ENCODE results near the gene EXOSC9. TPM values are rescaled to one million over a fixed set of nuclear protein-coding genes. Genes with fewer than 3 reads are reported as not detected.

The EXOSC9 gene
- total and polyA plus RNA-seq, 8 donors = 6.3 to 15.9 (median 7.8) TPM

DNA sequence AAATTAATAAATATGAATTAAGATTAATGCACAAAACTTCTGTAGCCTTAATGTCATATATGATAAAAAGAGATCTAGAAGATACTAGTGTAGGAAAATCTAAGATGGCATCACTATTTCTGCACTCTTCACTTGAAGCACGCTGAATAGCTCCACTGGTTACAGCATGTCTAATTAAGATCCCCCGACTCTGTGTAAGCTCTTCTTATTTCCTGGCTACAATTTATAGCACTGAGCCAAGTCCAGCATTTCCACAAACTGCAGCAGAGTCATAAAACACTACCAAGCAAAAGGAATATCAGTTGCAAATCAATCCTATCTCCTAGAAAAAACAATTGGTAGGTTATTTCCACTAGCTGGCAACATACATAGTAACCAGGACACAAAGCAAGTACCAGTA lies 23.8 kb downstream of the EXOSC9 start:
- FAIRE-seq (no peak), DNase-seq (no peak), ATAC-seq (no peak)
- Histone ChIP-seq H3K36me3 (peaks cover 0 to 6% (median 0%) of the 10 kb centered on the region in 3 donors), H3K4me1 (peaks cover 0 to 8% (median 0%) of the 10 kb centered on the region in 3 donors), H3K9me3 (no peaks in the 10 kb centered on the region), H3K4me3 (no peak overlapping the region), H3K27me3 (no peaks in the 10 kb centered on the region), H3K27ac (no peak overlapping the region)
- WGBS, 2 donors = 71 to 77% methylated on average over 2 of the region's 2 CpGs
- TF ChIP-seq, protein P1, sequence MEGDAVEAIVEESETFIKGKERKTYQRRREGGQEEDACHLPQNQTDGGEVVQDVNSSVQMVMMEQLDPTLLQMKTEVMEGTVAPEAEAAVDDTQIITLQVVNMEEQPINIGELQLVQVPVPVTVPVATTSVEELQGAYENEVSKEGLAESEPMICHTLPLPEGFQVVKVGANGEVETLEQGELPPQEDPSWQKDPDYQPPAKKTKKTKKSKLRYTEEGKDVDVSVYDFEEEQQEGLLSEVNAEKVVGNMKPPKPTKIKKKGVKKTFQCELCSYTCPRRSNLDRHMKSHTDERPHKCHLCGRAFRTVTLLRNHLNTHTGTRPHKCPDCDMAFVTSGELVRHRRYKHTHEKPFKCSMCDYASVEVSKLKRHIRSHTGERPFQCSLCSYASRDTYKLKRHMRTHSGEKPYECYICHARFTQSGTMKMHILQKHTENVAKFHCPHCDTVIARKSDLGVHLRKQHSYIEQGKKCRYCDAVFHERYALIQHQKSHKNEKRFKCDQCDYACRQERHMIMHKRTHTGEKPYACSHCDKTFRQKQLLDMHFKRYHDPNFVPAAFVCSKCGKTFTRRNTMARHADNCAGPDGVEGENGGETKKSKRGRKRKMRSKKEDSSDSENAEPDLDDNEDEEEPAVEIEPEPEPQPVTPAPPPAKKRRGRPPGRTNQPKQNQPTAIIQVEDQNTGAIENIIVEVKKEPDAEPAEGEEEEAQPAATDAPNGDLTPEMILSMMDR (IDR thresholded peaks at IDR 0.05) = no peak
- intact Hi-C loops (cut with DNase I) = no loop called here

DNA sequence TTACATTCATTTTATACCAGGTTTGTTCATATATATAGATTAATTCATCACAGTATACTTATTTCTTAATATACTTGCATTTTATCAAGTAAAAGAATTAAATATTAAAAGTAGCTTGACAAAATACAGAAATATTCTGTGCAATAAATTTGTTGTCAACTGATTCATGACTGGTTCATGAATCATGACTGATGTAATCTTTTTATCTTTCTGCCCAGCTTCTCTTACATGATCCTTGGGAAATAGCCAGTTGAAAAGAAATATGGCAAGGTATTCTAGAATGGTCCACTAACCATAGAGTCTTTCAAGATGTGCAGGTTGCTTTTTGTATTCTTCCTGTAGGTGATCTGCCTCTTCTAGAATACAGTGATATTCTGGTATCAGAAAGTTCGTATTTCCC lies 26.7 kb downstream of the EXOSC9 start:
- no peak for ATAC-seq
- H3K27me3 ChIP-seq = no peaks in the 10 kb centered on the region
- H3K9me3 ChIP-seq = no peaks in the 10 kb centered on the region
- no peak for DNase-seq
- no peak for FAIRE-seq
- H3K4me3 ChIP-seq = no peak overlapping the region
- H3K27ac ChIP-seq = no peak overlapping the region
- WGBS, 2 donors = 90% methylated on average over 1 of the region's 1 CpG
- peaks cover 0 to 6% (median 0%) of the 10 kb centered on the region in 3 donors for H3K36me3 ChIP-seq
- peaks cover 0 to 6% (median 0%) of the 10 kb centered on the region in 3 donors for H3K4me1 ChIP-seq
- intact Hi-C loops (cut with DNase I) = no loop called here
- TF ChIP-seq, protein P1 (IDR thresholded peaks at IDR 0.05) = no peak

DNA sequence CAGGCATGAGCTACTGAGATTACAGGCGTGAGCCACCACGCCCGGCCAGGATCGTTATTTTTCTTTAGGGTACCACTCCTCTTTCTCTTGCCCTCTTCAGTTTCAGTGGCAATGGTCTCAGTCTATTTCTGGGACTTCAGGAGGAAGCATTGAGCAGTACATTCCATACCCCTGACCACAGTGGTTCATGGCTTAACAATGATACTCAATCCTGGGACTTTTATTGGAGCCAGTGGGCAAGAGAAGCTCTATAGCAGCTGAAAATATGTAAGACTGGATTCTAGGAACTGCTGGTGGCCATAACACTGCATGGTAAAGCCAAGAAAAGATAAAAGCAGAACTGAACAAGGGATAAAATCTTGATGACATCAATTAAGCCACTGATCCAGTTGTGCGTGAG lies 28.4 kb downstream of the EXOSC9 start:
- DNase-seq (no peak), ATAC-seq (no peak), FAIRE-seq (no peak)
- Histone ChIP-seq H3K4me1 (peaks cover 0 to 1% (median 0%) of the 10 kb centered on the region in 3 donors), H3K36me3 (peaks cover 0 to 6% (median 0%) of the 10 kb centered on the region in 3 donors), H3K4me3 (no peak overlapping the region), H3K27ac (no peak overlapping the region), H3K9me3 (no peaks in the 10 kb centered on the region), H3K27me3 (no peaks in the 10 kb centered on the region)
- intact Hi-C loops (cut with DNase I) = no loop called here
- TF ChIP-seq, protein P1 (IDR thresholded peaks at IDR 0.05) = no peak
- WGBS, 2 donors = 82 to 98% methylated on average over 5 of the region's 5 CpGs

DNA sequence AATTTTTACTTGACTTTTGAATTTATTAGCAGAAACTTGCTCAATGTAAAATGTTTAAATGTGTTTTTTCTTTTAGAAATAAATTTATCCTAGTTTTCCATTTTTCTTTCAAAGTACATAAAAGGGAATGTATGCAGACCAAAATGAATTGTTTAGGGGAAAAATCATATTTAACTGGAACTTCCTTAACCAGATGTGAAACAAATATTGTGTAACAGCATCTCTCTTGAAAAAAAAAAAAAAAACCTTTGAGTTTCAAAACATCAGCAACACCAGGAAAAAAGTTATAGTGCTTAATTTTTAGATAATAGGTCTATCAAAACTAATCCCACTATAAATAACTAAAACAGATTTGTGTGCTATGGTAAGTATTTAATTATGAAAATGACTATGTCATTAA lies 37.0 kb downstream of the EXOSC9 start:
- Histone ChIP-seq H3K9me3 (no peaks in the 10 kb centered on the region), H3K36me3 (peaks cover 0 to 4% (median 0%) of the 10 kb centered on the region in 3 donors), H3K4me3 (no peak overlapping the region), H3K27ac (no peak overlapping the region), H3K27me3 (no peaks in the 10 kb centered on the region), H3K4me1 (no peaks in the 10 kb centered on the region)
- TF ChIP-seq, protein P1 (IDR thresholded peaks at IDR 0.05) = no peak
- no peak for DNase-seq
- intact Hi-C loops (cut with DNase I) = no loop called here
- ATAC-seq = no peak
- FAIRE-seq = no peak

DNA sequence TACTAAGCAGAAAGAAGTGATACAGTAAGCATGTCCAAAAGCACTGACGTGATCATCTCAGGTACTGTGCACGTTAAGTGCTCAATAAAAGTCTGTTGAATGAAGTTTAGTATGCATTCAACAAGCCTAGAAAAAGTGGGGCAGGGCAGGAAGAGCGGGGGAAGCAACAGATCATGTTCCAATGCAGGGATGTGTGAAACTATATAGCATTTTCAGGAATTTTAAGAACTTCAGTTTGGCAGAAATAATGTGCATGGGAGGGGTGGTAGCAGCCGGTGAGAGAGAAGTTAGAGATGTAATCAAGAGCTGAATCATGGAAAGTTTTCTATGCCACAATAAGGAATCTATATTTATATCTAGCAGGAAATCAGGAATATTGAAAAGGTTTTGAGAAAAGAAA lies 41.7 kb downstream of the EXOSC9 start:
- intact Hi-C loops (cut with DNase I) = no loop called here
- DNase-seq (no peak), ATAC-seq (no peak), FAIRE-seq (no peak)
- Histone ChIP-seq H3K27me3 (no peaks in the 10 kb centered on the region), H3K4me3 (no peak overlapping the region), H3K4me1 (no peaks in the 10 kb centered on the region), H3K9me3 (no peaks in the 10 kb centered on the region), H3K27ac (no peak overlapping the region), H3K36me3 (peaks cover 0 to 7% (median 0%) of the 10 kb centered on the region in 3 donors)
- TF ChIP-seq, protein P1 (IDR thresholded peaks at IDR 0.05) = no peak
- 89 to 94% methylated on average over 4 of the region's 4 CpGs for WGBS, 2 donors
